HUES64 (cell line): ENCODE data around the gene ZFYVE16.
"Not testable (repeated sequence)": the region's sequence is repeated elsewhere in the genome, so short reads cannot be mapped to it uniquely, and the experiment has no call there.

ENCODE experiments used
- H3K27ac ChIP-seq: 2 replicates; pipeline ENCODE4 v1.7.0; 2013; ENCODE audit warnings: low read depth, low read length, inconsistent platforms
- H3K27me3 ChIP-seq: 2 replicates; pipeline ENCODE4 v1.6.1; 2013; ENCODE audit warnings: mild to moderate bottlenecking, low read length; ENCODE audit not compliant: insufficient read depth
- H3K36me3 ChIP-seq: 2 replicates; pipeline ENCODE4 v1.6.1; 2013; ENCODE audit warnings: mild to moderate bottlenecking, low read length; ENCODE audit not compliant: insufficient read depth
- H3K4me1 ChIP-seq: 2 replicates; pipeline ENCODE4 v1.6.1; 2013; ENCODE audit warnings: mild to moderate bottlenecking, low read length, moderate library complexity; ENCODE audit not compliant: insufficient read depth
- H3K4me3 ChIP-seq: 2 replicates; pipeline ENCODE4 v1.5.1; 2013; ENCODE audit warnings: mild to moderate bottlenecking, low read length, moderate library complexity
- H3K9ac ChIP-seq: 2 replicates; pipeline ENCODE4 v1.6.1; 2013; ENCODE audit warnings: mild to moderate bottlenecking, low read depth, low read length
- H3K9me3 ChIP-seq: 2 replicates; pipeline ENCODE4 v1.6.1; 2013; ENCODE audit warnings: low read depth, low read length; ENCODE audit not compliant: insufficient read depth
- WGBS: fragments of 150-250, 120-280 bp; methylation state at CpG from one replicate; pipeline ENCODE4 v1.1.7; 2013; ENCODE audit warnings: missing lambda C conversion rate; 5-methylcytosine and 5-hydroxymethylcytosine counted together

The ZFYVE16 gene

DNA sequence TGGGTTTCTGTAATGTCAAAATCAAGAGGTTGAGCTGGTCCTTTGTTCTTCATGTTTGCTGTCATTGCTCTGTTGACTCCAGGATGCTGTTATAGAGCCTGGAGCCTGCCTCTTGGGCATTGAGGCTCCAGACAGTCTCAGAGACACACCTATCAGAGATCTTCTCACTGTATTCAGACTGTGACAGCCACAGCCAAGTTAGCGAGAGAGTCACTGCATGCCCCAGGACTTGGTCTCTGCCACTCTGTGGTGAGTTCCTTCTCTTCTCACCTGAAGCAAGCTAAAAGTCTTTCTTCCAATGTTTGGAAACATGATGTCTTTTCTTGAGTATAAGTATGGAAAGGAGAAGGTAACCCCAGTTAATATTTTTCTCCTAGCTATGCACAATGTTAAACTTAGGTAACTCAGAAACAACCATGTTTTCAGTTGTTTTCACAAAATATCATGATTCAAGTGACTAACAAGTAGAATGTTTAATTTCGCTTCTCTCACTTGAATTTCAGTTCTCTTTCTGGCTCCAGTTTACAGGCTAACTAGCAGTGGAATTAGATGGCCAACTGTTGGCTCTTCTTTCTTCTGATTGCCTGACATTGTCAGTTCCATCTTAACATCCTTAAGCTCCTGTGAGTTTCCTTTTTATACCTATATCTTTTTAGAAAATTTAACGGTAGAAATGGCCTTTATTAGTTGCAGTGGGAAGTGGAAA is 20.6 kb upstream of the ZFYVE16 start:
- 94% methylated on average over 3 of the region's 3 CpGs for WGBS

DNA sequence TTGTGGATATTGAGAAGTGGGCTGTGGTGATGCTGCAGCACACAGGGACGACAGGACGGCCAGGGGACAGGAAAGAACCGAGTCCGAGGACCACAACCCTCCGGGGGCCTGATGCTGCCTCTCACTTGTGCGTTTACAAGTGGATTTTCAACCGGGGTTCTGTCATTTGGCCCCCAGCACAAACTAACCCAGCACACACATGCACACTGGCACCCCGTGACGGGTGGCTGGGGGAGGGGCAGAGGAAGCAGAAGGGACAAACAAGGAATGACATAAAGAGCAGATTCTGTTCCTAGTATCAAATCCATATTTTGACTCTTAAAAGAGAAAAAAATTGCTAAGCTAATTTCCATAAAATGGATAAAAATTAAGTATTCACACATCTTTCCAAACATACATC is 18.3 kb upstream of the ZFYVE16 start:
- no peaks in the 10 kb centered on the region for H3K36me3 ChIP-seq
- no peaks in the 10 kb centered on the region for H3K9me3 ChIP-seq
- H3K9ac ChIP-seq: no peak overlapping the region
- peaks cover 9% of the 10 kb centered on the region for H3K4me1 ChIP-seq
- 81% methylated on average over 7 of the region's 9 CpGs for WGBS
- H3K4me3 ChIP-seq: no peak overlapping the region
- H3K27ac ChIP-seq: no peak overlapping the region
- H3K27me3 ChIP-seq: no peaks in the 10 kb centered on the region

More for the DNA sequence above, 20.6 kb upstream of the ZFYVE16 start:
- Histone ChIP-seq H3K9ac (no peak overlapping the region), H3K27ac (no peak overlapping the region), H3K36me3 (no peaks in the 10 kb centered on the region), H3K4me3 (no peak overlapping the region), H3K27me3 (no peaks in the 10 kb centered on the region), H3K4me1 (peaks cover 9% of the 10 kb centered on the region), H3K9me3 (no peaks in the 10 kb centered on the region)

DNA sequence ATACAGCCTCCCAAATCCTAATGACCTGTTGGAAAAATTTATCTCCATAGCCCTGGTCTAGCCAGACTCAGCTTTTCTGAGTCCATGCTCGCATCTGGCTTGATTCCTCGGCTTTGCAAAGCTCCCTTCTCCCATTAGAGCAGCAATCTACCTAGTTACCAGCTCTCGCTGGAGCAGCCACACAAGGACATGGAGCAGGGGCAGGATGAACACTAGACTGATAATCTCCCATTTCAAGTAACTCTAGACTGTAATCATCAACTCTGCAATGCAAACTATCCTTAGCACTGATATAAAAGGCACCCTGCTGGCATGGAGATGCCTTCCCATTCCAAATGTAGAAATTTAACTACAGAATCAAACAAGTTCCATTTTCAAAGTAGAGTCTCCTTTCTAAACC is 17.5 kb upstream of the ZFYVE16 start:
- H3K27me3 ChIP-seq, H3K9ac ChIP-seq, H3K9me3 ChIP-seq, H3K4me1 ChIP-seq, H3K27ac ChIP-seq, H3K36me3 ChIP-seq, H3K4me3 ChIP-seq: not testable (repeated sequence)
- 60% methylated on average over 3 of the region's 3 CpGs for WGBS

DNA sequence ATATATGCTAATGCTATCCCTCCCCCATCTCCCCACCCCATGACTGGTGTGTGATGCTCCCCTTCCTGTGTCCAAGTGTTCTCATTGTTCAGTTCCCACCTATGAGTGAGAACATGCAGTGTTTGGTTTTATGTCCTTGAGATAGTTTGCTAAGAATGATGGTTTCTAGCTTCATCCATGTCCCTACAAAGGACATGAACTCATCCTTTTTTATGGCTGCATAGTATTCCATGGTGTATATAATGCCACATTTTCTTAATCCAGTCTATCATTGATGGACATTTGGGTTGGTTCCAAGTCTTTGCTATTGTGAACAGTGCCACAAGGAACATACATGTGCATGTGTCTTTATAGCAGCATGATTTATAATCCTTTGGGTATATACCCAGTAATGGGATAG is 16.6 kb upstream of the ZFYVE16 start:
- not testable (repeated sequence) for H3K9ac ChIP-seq

DNA sequence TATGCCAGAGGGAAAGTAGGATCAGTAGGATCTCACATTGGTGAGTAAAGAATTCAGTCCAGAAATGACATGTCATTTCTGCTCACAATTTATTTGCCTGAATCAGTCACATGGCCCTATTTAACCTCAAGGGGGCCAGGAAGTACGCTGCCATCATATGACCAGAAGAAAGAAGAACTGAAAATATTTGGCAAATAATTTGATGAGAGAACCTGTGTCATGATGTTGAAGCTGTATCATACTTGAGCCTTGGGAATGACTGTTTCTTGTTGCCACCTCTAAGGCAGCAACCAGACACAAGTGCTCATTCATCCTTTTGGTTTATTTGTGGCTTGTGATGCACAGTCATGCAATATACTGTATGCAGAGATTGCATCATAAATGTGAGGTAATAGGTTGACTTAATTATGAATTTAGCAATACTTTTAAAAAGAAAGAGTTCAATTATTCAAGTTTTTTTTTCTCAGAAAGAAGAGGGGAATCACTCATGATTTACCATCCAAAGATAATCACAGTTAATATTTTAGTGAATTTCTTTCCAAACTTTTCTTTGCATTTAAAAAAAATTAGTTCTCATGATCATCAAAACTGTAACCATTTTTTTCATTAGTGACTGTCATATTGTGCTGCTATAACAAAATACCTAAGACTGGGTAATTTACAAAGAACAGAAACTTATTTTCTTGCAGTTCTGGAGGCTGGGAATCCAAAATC is 8.2 kb upstream of the ZFYVE16 start:
- H3K4me3 ChIP-seq: no peak overlapping the region
- no peaks in the 10 kb centered on the region for H3K4me1 ChIP-seq
- 88% methylated on average over 1 of the region's 1 CpG for WGBS
- no peak overlapping the region for H3K9ac ChIP-seq
- no peaks in the 10 kb centered on the region for H3K36me3 ChIP-seq
- H3K27me3 ChIP-seq: no peaks in the 10 kb centered on the region
- H3K27ac ChIP-seq: no peak overlapping the region
- peaks cover 5% of the 10 kb centered on the region; the same call in 1 of the 2 replicates for H3K9me3 ChIP-seq

More for the DNA sequence above, 16.6 kb upstream of the ZFYVE16 start:
- H3K27ac ChIP-seq, H3K4me3 ChIP-seq, H3K4me1 ChIP-seq, H3K27me3 ChIP-seq, H3K36me3 ChIP-seq, H3K9me3 ChIP-seq: not testable (repeated sequence)

DNA sequence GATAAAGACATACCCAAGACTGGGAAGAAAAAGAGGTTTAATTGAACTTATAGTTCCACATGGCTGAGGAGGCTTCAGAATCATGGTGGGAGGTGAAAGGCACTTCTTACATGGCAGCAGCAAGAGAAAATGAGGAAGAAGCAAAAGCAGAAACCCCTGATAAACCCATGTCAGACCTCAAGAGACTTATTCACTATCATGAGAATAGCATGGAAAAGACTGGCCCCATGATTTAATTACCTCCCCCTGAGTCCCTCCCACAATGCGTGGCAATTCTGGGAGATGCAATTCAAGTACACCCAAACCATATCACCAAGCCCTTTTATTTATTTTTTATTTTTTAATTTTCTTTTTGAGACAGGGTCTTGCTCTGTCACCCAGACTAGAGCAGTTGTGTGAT is 7.5 kb upstream of the ZFYVE16 start:
- 90% methylated on average over 1 of the region's 1 CpG for WGBS
- H3K4me1 ChIP-seq, H3K9ac ChIP-seq, H3K9me3 ChIP-seq, H3K27me3 ChIP-seq, H3K4me3 ChIP-seq, H3K27ac ChIP-seq, H3K36me3 ChIP-seq: not testable (repeated sequence)

DNA sequence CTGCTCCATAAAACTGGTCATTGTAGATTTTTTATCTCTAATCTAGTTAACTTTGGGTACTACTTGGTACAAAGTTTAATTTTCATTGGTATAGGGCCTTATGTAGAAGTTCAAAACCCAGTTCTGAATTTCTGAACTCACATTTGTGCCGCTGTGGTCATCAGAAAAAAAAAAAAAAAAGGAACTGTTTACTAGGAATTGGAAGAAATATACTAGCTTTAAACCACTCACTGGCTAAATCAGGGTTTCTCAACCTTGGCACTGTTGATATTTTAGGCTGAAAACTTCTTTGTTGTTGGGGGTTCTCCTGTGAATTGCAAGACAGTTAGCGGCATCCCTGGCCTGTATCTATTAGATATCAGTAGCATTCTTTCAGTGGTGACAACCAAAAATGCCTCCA is 4.1 kb upstream of the ZFYVE16 start:
- no peaks in the 10 kb centered on the region for H3K9me3 ChIP-seq
- WGBS: 100% methylated on average over 1 of the region's 2 CpGs
- no peaks in the 10 kb centered on the region for H3K27me3 ChIP-seq
- H3K4me1 ChIP-seq: no peaks in the 10 kb centered on the region
- no peaks in the 10 kb centered on the region for H3K36me3 ChIP-seq
- no peak overlapping the region for H3K9ac ChIP-seq
- no peak overlapping the region for H3K27ac ChIP-seq
- no peak overlapping the region for H3K4me3 ChIP-seq

DNA sequence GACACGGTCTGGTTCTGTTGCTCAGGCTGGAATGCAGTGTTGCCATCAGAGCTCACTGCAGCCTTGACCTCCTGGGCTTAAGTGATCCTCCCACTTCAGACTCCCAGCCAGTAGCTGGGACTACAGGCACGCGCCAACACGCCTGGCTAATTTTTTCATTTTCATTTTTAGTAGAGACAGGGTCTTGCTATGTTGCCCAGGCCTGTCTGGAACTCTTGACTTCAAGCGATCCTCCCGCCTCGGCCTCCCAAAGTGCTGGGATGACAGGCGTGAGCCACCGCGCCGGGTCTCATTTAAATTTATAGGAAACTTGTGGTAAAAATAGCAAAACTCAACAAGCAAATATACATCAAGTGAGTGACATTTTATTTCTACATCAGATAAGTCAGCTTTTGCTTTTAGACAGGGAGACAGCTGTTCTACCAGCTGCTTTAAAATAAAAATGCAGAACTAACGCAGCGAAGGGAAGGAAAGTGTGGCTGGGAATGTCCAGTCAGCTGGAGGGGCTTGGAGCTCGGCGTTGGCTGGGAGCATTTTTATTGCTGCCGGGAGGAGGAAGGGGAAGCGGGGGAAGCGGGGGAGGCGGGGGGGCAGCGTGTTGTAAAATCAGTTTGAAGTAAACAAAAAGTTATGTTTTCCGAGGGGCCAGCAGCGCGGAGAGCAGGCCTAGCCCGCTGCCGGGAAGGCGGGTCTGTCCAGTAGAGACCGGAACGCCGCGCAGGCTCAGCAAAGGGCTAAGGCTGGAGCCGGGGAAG is 707 bp upstream of the ZFYVE16 start:
- Histone ChIP-seq H3K27me3 (no peaks in the 10 kb centered on the region), H3K4me1 (peaks cover 12% of the 10 kb centered on the region), H3K9ac (peak overlapping the region; percentile 88), H3K9me3 (no peaks in the 10 kb centered on the region), H3K4me3 (peak overlapping the region; percentile 97), H3K27ac (peak overlapping the region; percentile 88), H3K36me3 (peaks cover 8% of the 10 kb centered on the region)
- 34% methylated on average over 31 of the region's 31 CpGs for WGBS

DNA sequence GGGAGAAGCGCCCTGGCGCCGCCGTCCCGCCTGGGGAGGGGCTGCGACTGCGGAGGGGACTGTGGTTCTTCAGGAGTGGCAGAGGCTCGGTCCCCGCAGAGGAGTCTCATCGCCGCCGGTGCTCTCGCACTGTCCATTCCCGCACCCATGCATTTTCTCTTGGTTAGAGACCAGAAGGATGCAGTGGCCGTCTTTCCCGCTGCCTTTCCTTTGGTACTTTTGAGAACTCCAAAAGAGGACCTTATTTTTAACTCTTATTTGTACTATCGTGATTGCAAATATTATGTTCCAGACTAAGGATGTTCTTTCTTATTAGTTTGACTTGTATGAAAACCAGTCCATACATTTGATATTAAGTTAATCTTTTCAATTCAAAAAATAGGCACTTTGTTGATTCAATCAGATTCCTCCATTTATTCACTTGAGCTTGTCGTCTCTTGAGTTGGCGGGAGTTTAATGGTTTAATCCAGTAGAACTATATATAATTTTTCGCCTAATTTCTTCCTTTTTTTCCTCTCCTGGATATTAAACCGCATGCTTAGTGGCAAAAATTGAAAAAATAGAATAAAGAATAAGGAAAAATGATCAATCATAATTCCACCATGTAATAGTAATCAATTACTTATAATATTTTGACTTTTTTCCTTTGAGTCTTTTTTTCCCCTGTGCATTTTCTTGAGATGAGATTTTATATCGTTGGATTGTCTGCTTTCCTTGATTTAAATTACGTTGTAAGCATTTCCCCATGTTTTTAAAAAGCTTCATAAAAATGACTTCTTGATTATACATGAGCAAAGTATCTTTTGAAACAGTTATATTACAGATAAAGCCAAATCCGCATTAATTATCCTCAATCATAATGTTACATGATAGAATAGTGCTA is 861 bp downstream of the ZFYVE16 start:
- Histone ChIP-seq H3K27ac (peak overlapping the region; percentile 89), H3K36me3 (peaks cover 14% of the 10 kb centered on the region), H3K9me3 (no peaks in the 10 kb centered on the region), H3K4me3 (peak overlapping the region; percentile 97), H3K27me3 (no peaks in the 10 kb centered on the region), H3K9ac (peak overlapping the region; percentile 84), H3K4me1 (peaks cover 12% of the 10 kb centered on the region)
- under 1% methylated on average over 16 of the region's 24 CpGs for WGBS

DNA sequence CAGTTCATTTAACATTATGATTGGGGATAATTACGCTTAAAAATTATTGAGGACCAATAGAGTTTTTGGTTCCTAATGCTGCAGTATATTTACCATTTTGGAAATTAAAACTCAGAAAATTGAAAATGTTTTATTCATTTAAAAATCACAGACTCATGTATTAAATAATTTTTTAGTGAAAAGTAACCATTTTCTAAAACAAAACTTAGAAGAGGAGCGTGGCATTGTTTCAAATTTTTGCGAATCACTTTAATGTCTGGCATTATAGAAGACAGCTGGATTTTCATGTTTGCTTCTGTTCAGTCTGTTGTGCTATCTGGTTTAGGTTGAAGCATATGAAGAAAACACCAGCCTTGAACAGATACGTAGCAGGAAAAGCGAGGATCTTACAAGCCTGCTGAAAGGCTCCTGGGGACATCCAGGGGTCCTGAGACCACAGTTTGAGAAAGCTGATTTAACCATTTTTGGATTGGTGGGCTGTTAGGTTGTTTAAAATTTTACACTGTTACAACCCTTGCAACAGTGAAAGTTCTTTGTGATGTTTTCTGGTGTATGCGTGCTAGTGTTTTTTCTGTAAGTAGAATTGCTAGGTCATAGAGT is 1.6 kb downstream of the ZFYVE16 start:
- H3K27ac ChIP-seq: no peak overlapping the region
- peaks cover 12% of the 10 kb centered on the region for H3K4me1 ChIP-seq
- no peaks in the 10 kb centered on the region for H3K27me3 ChIP-seq
- H3K36me3 ChIP-seq: peaks cover 14% of the 10 kb centered on the region
- no peaks in the 10 kb centered on the region for H3K9me3 ChIP-seq
- H3K4me3 ChIP-seq: peak overlapping the region; percentile 97
- 72% methylated on average over 5 of the region's 6 CpGs for WGBS
- H3K9ac ChIP-seq: peak overlapping the region; percentile 84; the same call in 1 of the 2 replicates
